Nephron progenitor cell (in vitro differentiated cells): ENCODE measurements around the gene GPNMB.

Experiments
- DNase-seq: peaks from one replicate; pipeline ENCODE4 v3.0.0; 2021
- H3K27ac Mint-ChIP-seq: 2 replicates; pipeline ENCODE4 v1.8.0; 2021; ENCODE audit warnings: mild to moderate bottlenecking, moderate library complexity, mixed read lengths
- H3K27me3 Mint-ChIP-seq: 2 replicates; pipeline ENCODE4 v1.8.0; 2021; ENCODE audit warnings: mild to moderate bottlenecking, low read depth, mixed read lengths; ENCODE audit not compliant: poor library complexity
- H3K36me3 Mint-ChIP-seq: 2 replicates; pipeline ENCODE4 v1.8.0; 2021; ENCODE audit warnings: low read depth, mixed read lengths
- H3K4me1 Mint-ChIP-seq: 2 replicates; pipeline ENCODE4 v1.8.0; 2021; ENCODE audit warnings: mixed read lengths
- H3K4me3 Mint-ChIP-seq: 2 replicates; pipeline ENCODE4 v1.8.0; 2021; ENCODE audit warnings: mild to moderate bottlenecking, moderate library complexity, mixed read lengths
- H3K9me3 Mint-ChIP-seq: 2 replicates; pipeline ENCODE4 v1.8.0; 2021; ENCODE audit warnings: mild to moderate bottlenecking, moderate library complexity, mixed read lengths
- CTCF ChIP-seq: fragments of 200-600 bp; sonication (generic); IDR thresholded peaks from 2 replicates; pipeline ENCODE4 v1.5.0; 2021; ENCODE audit warnings: antibody characterized with exemption

Gene GPNMB

GRCh38 chr7:23242321-23242720 lies 4.3 kb upstream of the GPNMB start:
- no peaks in the 10 kb centered on the region for H3K36me3 Mint-ChIP-seq
- no peak for TF ChIP-seq CTCF
- no peak for DNase-seq
- peaks cover 12% of the 10 kb centered on the region for H3K4me1 Mint-ChIP-seq
- no peak overlapping the region for H3K4me3 Mint-ChIP-seq
- no peak overlapping the region for H3K27ac Mint-ChIP-seq
- peaks cover 6% of the 10 kb centered on the region for H3K27me3 Mint-ChIP-seq
- no peaks in the 10 kb centered on the region for H3K9me3 Mint-ChIP-seq

- Mint-ChIP-seq H3K9me3 (no peaks in the 10 kb centered on the region), H3K4me1 (peaks cover 12% of the 10 kb centered on the region), H3K27ac (no peak overlapping the region), H3K4me3 (no peak overlapping the region), H3K36me3 (no peaks in the 10 kb centered on the region), H3K27me3 (peaks cover 9% of the 10 kb centered on the region)
- no peak for DNase-seq
- no peak for TF ChIP-seq CTCF
Measured at GRCh38 chr7:23242935-23243334, 3.6 kb upstream of the GPNMB start.

GRCh38 chr7:23247046-23247602 lies 549 bp downstream of the GPNMB start:
- Mint-ChIP-seq H3K27me3 (peaks cover 14% of the 10 kb centered on the region), H3K9me3 (peaks cover 24% of the 10 kb centered on the region), H3K36me3 (no peaks in the 10 kb centered on the region), H3K4me1 (no peaks in the 10 kb centered on the region), H3K27ac (no peak overlapping the region), H3K4me3 (no peak overlapping the region)
- DNase-seq: no peak
- no peak for TF ChIP-seq CTCF

GRCh38 chr7:23247603-23248335 lies 1.2 kb downstream of the GPNMB start:
- Mint-ChIP-seq H3K36me3 (no peaks in the 10 kb centered on the region), H3K4me3 (no peak overlapping the region), H3K4me1 (no peaks in the 10 kb centered on the region), H3K9me3 (peaks cover 24% of the 10 kb centered on the region), H3K27ac (peak overlapping the region; percentile 29), H3K27me3 (peaks cover 16% of the 10 kb centered on the region)
- TF ChIP-seq CTCF: no peak
- DNase-seq: no peak

GRCh38 chr7:23249486-23249885 lies 2.9 kb downstream of the GPNMB start:
- TF ChIP-seq CTCF: no peak
- peaks cover 24% of the 10 kb centered on the region for H3K9me3 Mint-ChIP-seq
- no peaks in the 10 kb centered on the region for H3K36me3 Mint-ChIP-seq
- no peak overlapping the region for H3K27ac Mint-ChIP-seq
- no peak overlapping the region for H3K4me3 Mint-ChIP-seq
- H3K4me1 Mint-ChIP-seq: no peaks in the 10 kb centered on the region
- DNase-seq: no peak
- peaks cover 16% of the 10 kb centered on the region for H3K27me3 Mint-ChIP-seq
